GM23248 (cell line): ENCODE measurements around the gene ZNG1A. TPM values are rescaled to one million over a fixed set of nuclear protein-coding genes. Genes with fewer than 3 reads are reported as not detected.
"Not testable (repeated sequence)": the region's sequence is repeated elsewhere in the genome, so short reads cannot be mapped to it uniquely, and the experiment has no call there.

ENCODE experiments used
- DNase-seq: peaks from one replicate; pipeline ENCODE4 v3.0.0-alpha.2; 2015
- H2AFZ ChIP-seq: fragments of 200-600 bp; sonication (generic); 2 replicates; pipeline ENCODE4 v1.6.1; 2016; ENCODE audit warnings: antibody characterized with exemption
- H3F3A ChIP-seq: fragments of 200-600 bp; sonication (generic); 2 replicates; pipeline ENCODE4 v1.6.1; 2016; ENCODE audit warnings: mild to moderate bottlenecking, antibody characterized with exemption, mixed run types; ENCODE audit not compliant: insufficient read depth
- H3K27ac ChIP-seq: fragments of 200-600 bp; sonication (generic); 2 replicates; pipeline ENCODE4 v1.5.1; 2016; ENCODE audit warnings: mild to moderate bottlenecking
- H3K27me3 ChIP-seq: fragments of 200-600 bp; sonication (generic); replicated peaks from 2 replicates; pipeline ENCODE4 v1.6.1; 2016; ENCODE audit warnings: mild to moderate bottlenecking; ENCODE audit not compliant: insufficient read depth
- H3K36me3 ChIP-seq: fragments of 200-600 bp; sonication (generic); 2 replicates; pipeline ENCODE4 v1.6.1; 2016; ENCODE audit warnings: low read depth, mild to moderate bottlenecking
- H3K4me1 ChIP-seq: fragments of 200-600 bp; sonication (generic); 2 replicates; pipeline ENCODE4 v1.6.1; 2016; ENCODE audit warnings: mild to moderate bottlenecking; ENCODE audit not compliant: insufficient read depth
- H3K4me2 ChIP-seq: fragments of 200-600 bp; sonication (generic); one replicate; pipeline ENCODE4 v1.6.1; 2016; ENCODE audit warnings: mild to moderate bottlenecking; ENCODE audit not compliant: unreplicated experiment
- H3K4me3 ChIP-seq: fragments of 200-600 bp; sonication (generic); 2 replicates; pipeline ENCODE4 v1.5.1; 2016; ENCODE audit warnings: mild to moderate bottlenecking
- H3K79me2 ChIP-seq: fragments of 200-600 bp; sonication (generic); 2 replicates; pipeline ENCODE4 v1.6.1; 2016; ENCODE audit warnings: mild to moderate bottlenecking; ENCODE audit not compliant: insufficient read depth
- H3K9ac ChIP-seq: fragments of 200-600 bp; sonication (generic); 2 replicates; pipeline ENCODE4 v1.6.1; 2016; ENCODE audit warnings: mild to moderate bottlenecking
- H3K9me2 ChIP-seq: fragments of 200-600 bp; sonication (generic); 2 replicates; pipeline ENCODE4 v1.6.1; 2016; ENCODE audit warnings: mixed run types, mild to moderate bottlenecking, moderate library complexity; ENCODE audit not compliant: insufficient read depth
- H3K9me3 ChIP-seq: fragments of 200-600 bp; sonication (generic); one replicate; pipeline ENCODE4 v1.6.1; 2017; ENCODE audit warnings: low read depth
- H4K20me1 ChIP-seq: fragments of 200-600 bp; sonication (generic); 2 replicates; pipeline ENCODE4 v1.6.0; 2016; ENCODE audit not compliant: insufficient read depth
- EZH2 ChIP-seq: fragments of 200-600 bp; sonication (generic); IDR thresholded peaks from 2 replicates; pipeline ENCODE4 v1.6.1; 2018; ENCODE audit warnings: antibody characterized with exemption, mild to moderate bottlenecking; ENCODE audit not compliant: insufficient read depth, poor library complexity, severe bottlenecking
- EZH2phosphoT487 ChIP-seq: fragments of 200-600 bp; sonication (generic); IDR thresholded peaks from 2 replicates; pipeline ENCODE4 v1.6.1; 2018; ENCODE audit warnings: antibody characterized with exemption, moderate library complexity, mild to moderate bottlenecking, low read depth; ENCODE audit not compliant: insufficient read depth
- WGBS, 2 experiments: methylation state at CpG; one replicate each; pipeline ENCODE4 v1.1.6; 2015 to 2017; ENCODE audit warnings: low lambda C conversion rate in 2 of 2, low coverage in 1 of 2; ENCODE audit errors: missing lambda C conversion rate in 2 of 2; 5-methylcytosine and 5-hydroxymethylcytosine counted together
- in situ Hi-C: fragments of 300-500 bp; cut with MboI; formaldehyde crosslinking; loops from 2 replicates; pipeline ENCODE4 v1.15.0; 2020
- polyA plus RNA-seq: library from polyadenylated mRNA; unstranded; fragments of >200 nt; fragmentation: Nextera tagmentation; extraction: Ambion mirVana; gene quantifications from 2 replicates; pipeline ENCODE4 v1.2.1, GENCODE V29; 2016
- total RNA-seq: library from RNA; depleted of rRNA; stranded (reverse); fragments of >200 nt; shearing (Covaris generic); gene quantifications from 2 replicates; pipeline ENCODE4 v1.2.3, GENCODE V29; 2014

The ZNG1A gene
- total and polyA plus RNA-seq, 2 experiments from 2014 or later, result 34.4 to 79.8 TPM

DNA sequence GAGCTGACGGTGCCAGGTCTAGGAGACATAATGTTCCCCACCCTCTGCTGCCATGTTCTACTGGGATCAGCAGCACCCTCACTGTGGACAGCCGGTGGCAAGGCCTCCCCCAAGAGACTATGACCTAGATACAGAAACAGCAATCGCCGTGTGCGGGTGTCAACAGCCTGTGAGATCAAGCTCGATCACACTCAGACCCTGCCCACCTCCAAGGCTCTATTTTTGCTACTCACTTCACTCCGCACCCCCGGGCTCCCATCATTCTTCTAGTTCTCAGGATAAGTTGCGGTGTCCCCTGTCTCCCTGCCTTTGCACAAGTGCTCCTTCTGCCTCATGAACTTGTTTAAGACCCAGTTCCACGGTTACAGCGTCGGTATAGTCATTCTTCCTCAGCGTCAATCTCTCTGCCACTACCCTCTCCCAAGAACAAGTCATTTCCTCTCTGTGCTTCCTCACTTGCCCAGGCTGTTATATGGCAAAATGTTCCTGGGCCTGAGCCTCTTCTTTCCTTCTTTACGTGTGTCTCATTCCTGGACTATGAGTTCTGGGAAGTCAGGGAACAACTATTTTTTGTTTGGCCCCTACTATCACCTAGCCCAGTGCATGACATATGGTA, 30.4 kb upstream of the ZNG1A start:
- no peak overlapping the region for H3K4me3 ChIP-seq
- in situ Hi-C loops, result no loop called here

DNA sequence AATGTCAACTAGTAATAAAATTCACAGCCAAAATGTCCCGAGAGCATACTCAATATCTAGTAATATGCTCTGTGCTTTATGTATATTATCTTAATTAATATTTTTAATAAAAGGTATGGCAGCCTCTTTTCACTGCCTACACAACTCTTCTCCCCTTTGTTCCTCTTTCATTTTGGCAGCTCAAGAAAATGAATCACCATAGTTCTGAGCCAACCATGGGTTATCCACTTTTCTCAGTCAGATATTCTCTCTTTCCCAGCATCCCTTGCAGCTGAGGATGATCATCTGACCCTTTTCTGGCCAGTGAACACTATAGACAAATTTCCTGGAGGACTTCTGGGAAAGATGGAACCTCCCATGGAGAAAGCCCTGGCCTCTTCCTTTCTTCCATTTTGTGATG, 27.6 kb upstream of the ZNG1A start:
- Histone ChIP-seq H3K79me2 (no peaks in the 10 kb centered on the region), H3K27me3 (no peaks in the 10 kb centered on the region), H2AFZ (no peak overlapping the region), H3K9me3 (no peaks in the 10 kb centered on the region), H3K4me1 (no peaks in the 10 kb centered on the region), H3K4me2 (no peak overlapping the region), H3K9me2 (no peaks in the 10 kb centered on the region), H3K9ac (no peak overlapping the region), H4K20me1 (no peaks in the 10 kb centered on the region), H3K27ac (no peak overlapping the region), H3K36me3 (no peaks in the 10 kb centered on the region), H3K4me3 (no peak overlapping the region), H3F3A (no peaks in the 10 kb centered on the region)
- in situ Hi-C loops, result no loop called here
- WGBS, 2 experiments, result 7 to 8% methylated on average over 1 of the region's 1 CpG
- no peak for TF ChIP-seq EZH2
- no peak for TF ChIP-seq EZH2phosphoT487
- DNase-seq, result no peak

More for the DNA sequence above, 30.4 kb upstream of the ZNG1A start:
- no peak overlapping the region for H2AFZ ChIP-seq
- TF ChIP-seq EZH2phosphoT487 (no peak), EZH2 (no peak)
- H3K79me2 ChIP-seq, result no peaks in the 10 kb centered on the region
- H3K4me1 ChIP-seq, result no peaks in the 10 kb centered on the region
- WGBS, 2 experiments, result 61 to 70% methylated on average over 14 of the region's 14 CpGs
- no peak for DNase-seq
- no peaks in the 10 kb centered on the region for H3K36me3 ChIP-seq
- H3K9me3 ChIP-seq, result no peaks in the 10 kb centered on the region
- no peaks in the 10 kb centered on the region for H4K20me1 ChIP-seq
- no peaks in the 10 kb centered on the region for H3F3A ChIP-seq
- H3K4me2 ChIP-seq, result no peak overlapping the region
- peaks cover 9% of the 10 kb centered on the region for H3K27me3 ChIP-seq
- H3K9ac ChIP-seq, result no peak overlapping the region
- H3K9me2 ChIP-seq, result no peaks in the 10 kb centered on the region
- no peak overlapping the region for H3K27ac ChIP-seq

DNA sequence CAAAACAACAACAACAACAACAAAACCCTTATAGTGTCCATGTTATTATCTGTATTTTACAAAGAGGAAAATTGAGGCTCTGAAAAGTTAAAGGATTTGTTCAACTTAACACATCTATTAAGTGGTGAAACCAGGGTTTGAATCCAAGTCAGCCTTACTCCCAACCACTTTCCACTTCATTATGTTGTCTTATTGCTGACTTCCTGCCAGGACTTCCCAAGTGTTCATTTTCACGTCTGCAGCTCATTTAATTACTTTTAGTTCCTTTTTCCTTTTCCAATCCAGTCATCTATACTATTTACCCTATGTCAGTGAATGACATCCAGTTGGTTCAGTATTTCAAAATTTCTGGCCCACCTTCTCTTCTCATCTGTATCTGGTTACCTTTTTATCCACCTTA, 20.7 kb upstream of the ZNG1A start:
- H3K9me2 ChIP-seq, H3K36me3 ChIP-seq, H3K4me3 ChIP-seq, H3K9ac ChIP-seq, H3K9me3 ChIP-seq, H3K4me1 ChIP-seq, H3K27ac ChIP-seq, H3F3A ChIP-seq, H3K4me2 ChIP-seq, H2AFZ ChIP-seq, H3K27me3 ChIP-seq, H4K20me1 ChIP-seq, in situ Hi-C loops, DNase-seq, H3K79me2 ChIP-seq: not testable (repeated sequence)
- 0 to 5% methylated on average over 1 of the region's 1 CpG for WGBS, 2 experiments

DNA sequence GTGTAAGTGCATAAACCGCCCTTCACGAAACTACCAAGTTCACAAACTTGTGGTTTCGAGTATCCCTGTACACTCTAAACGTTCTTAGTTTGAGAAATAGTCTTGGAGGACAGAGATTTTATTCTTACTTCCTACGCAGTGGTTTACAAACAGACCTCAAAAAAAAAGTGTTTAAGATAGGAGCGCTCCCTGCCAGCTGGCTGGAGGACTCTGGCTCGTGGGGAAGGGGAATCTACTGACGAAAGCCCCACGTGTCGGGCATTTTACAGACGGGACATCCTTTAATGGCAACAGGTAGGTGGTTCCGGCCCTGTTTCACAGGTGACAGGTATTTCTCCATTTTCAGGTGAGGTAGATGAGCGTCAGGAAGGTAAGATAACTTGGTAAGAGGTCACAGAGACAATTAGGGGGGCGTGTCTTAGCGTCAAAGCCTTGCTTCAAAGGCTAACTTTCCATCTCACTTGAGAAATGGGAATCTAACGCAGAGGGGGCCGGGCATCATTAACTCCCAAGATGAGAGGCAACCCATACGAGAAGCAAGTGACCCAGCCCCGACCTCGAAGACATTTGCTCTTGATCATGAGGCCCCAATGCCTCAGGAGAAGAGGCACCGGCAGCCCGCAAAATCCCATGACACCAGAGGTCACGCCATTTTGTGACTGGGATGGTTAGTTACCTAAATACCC, 573 bp downstream of the ZNG1A start:
- in situ Hi-C loops, H3K4me1 ChIP-seq, H3K9me2 ChIP-seq, H3K36me3 ChIP-seq, H3K27me3 ChIP-seq, H3F3A ChIP-seq, H3K27ac ChIP-seq, H3K9me3 ChIP-seq, H4K20me1 ChIP-seq, H3K79me2 ChIP-seq: not testable (repeated sequence)
- 8 to 17% methylated on average over 17 to 21 of the region's 23 CpGs for WGBS, 2 experiments
- peak overlapping the region; percentile 71 for H3K9ac ChIP-seq
- H3K4me2 ChIP-seq, result peak overlapping the region; percentile 73
- H3K4me3 ChIP-seq, result peak overlapping the region; percentile 95
- DNase-seq, result peak; percentile 19
- H2AFZ ChIP-seq, result peak overlapping the region; percentile 99

DNA sequence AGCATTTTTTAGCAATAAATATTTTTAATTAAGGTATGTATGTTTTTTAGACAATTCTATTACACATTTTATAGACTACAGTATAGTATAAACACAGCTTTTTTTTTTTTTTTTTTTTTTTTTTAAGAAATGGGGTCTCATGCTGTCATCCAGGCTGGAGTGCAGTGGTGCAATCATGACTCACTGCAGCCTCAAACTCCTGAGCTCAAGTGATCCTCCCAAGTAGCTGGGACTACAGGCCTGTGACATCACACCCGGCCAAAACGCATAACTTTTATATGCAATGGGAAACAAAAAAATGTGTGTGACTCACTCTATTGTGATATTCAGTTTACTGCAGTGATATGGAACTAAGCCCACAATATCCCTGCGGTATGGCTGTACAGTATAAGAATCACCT, 9.1 kb downstream of the ZNG1A start:
- in situ Hi-C loops, H3K9me2 ChIP-seq, DNase-seq, H2AFZ ChIP-seq, H3K27ac ChIP-seq, H3K4me2 ChIP-seq, H4K20me1 ChIP-seq, H3K9me3 ChIP-seq, H3K36me3 ChIP-seq, H3K9ac ChIP-seq, H3K27me3 ChIP-seq, H3K4me3 ChIP-seq, H3F3A ChIP-seq, H3K79me2 ChIP-seq, H3K4me1 ChIP-seq: not testable (repeated sequence)
- WGBS, 2 experiments, result no CpG with 5 or more reads among the region's 3 CpGs

DNA sequence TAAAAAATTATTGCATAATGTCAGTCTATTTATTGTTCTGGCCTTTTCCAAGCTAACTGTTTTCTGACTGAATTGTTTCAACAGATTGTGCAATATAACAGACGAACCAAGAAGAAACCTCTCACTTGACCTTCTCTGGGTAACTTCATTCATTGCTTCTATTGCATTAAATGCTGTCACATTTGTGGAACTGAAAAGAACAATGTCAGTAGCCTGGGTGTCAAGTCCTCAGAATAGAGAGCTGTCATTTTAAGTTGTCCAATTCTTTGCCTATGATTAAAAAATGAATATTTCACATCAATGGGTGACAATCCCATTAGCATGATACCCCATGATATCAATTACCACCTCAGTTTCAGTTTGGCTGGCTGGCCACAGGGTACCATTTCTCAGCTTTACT, 19.0 kb downstream of the ZNG1A start:
- H3K4me3 ChIP-seq, H3K9me2 ChIP-seq, H3K4me2 ChIP-seq, DNase-seq, H3K9me3 ChIP-seq, H3K36me3 ChIP-seq, H3K79me2 ChIP-seq, H3K4me1 ChIP-seq, H2AFZ ChIP-seq, H3F3A ChIP-seq, H3K9ac ChIP-seq, H4K20me1 ChIP-seq, in situ Hi-C loops, H3K27ac ChIP-seq, H3K27me3 ChIP-seq: not testable (repeated sequence)
- no CpG with 5 or more reads among the region's 1 CpG for WGBS, 2 experiments

DNA sequence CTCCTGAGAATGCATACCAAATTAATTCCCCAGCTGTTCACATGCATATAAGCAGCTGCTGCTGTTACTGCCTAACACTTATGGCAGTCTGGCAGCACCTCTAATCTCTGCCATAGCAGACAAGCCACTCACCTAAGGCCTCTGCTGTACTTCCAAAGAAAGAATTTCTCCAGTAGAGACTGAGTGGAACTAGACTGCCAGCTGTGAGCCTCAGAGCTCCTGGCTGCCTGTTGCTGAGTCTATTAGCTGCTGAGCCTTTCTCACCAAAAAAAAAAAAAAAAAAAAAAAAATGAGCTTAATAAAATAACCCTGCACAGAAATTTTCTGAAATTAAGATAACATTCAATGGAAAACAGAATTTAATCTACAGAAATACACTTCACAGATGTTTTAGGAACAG, 27.7 kb downstream of the ZNG1A start:
- in situ Hi-C loops, H3F3A ChIP-seq, H3K4me3 ChIP-seq: not testable (repeated sequence)

More for the DNA sequence above, 27.7 kb downstream of the ZNG1A start:
- not testable (repeated sequence) for H3K4me1 ChIP-seq, H3K9ac ChIP-seq, H3K9me2 ChIP-seq, H3K27me3 ChIP-seq, DNase-seq, H3K79me2 ChIP-seq, H2AFZ ChIP-seq, H4K20me1 ChIP-seq, H3K36me3 ChIP-seq, H3K27ac ChIP-seq, H3K4me2 ChIP-seq, H3K9me3 ChIP-seq
